GM15510 (cell line): ENCODE results near the gene EEFSEC.

Experiments
- POLR2A ChIP-seq: IDR thresholded peaks from 3 replicates; pipeline ENCODE4 v1.6.1; 2011; ENCODE audit warnings: borderline replicate concordance; ENCODE audit not compliant: insufficient read length; ENCODE audit errors: extremely low read depth

The EEFSEC gene

GRCh38 chr3:128330214-128330842, 177.0 kb downstream of the EEFSEC start:
- no peak for TF ChIP-seq POLR2A

- TF ChIP-seq POLR2A = no peak
Observed at GRCh38 chr3:128334086-128334645, 180.9 kb downstream of the EEFSEC start.

GRCh38 chr3:128334766-128335165, 181.5 kb downstream of the EEFSEC start:
- no peak for TF ChIP-seq POLR2A

- no peak for TF ChIP-seq POLR2A
Observed at GRCh38 chr3:128335621-128336296, 182.5 kb downstream of the EEFSEC start.

GRCh38 chr3:128336337-128337156, 183.3 kb downstream of the EEFSEC start:
- TF ChIP-seq POLR2A = no peak

GRCh38 chr3:128337305-128337704, 184.0 kb downstream of the EEFSEC start:
- TF ChIP-seq POLR2A = no peak

GRCh38 chr3:128338536-128339330, 185.5 kb downstream of the EEFSEC start:
- TF ChIP-seq POLR2A = no peak

- no peak for TF ChIP-seq POLR2A
Observed at GRCh38 chr3:128339491-128340012, 186.3 kb downstream of the EEFSEC start.

- TF ChIP-seq POLR2A = no peak
Observed at GRCh38 chr3:128340198-128340903, 187.1 kb downstream of the EEFSEC start.

GRCh38 chr3:128340904-128341555, 187.7 kb downstream of the EEFSEC start:
- TF ChIP-seq POLR2A = no peak

GRCh38 chr3:128341659-128342395, 188.5 kb downstream of the EEFSEC start:
- TF ChIP-seq POLR2A = no peak

GRCh38 chr3:128342701-128343180, 189.5 kb downstream of the EEFSEC start:
- TF ChIP-seq POLR2A = no peak
